ENCODE results near the gene GATAD2B.

- TF ChIP-seq, protein P1, sequence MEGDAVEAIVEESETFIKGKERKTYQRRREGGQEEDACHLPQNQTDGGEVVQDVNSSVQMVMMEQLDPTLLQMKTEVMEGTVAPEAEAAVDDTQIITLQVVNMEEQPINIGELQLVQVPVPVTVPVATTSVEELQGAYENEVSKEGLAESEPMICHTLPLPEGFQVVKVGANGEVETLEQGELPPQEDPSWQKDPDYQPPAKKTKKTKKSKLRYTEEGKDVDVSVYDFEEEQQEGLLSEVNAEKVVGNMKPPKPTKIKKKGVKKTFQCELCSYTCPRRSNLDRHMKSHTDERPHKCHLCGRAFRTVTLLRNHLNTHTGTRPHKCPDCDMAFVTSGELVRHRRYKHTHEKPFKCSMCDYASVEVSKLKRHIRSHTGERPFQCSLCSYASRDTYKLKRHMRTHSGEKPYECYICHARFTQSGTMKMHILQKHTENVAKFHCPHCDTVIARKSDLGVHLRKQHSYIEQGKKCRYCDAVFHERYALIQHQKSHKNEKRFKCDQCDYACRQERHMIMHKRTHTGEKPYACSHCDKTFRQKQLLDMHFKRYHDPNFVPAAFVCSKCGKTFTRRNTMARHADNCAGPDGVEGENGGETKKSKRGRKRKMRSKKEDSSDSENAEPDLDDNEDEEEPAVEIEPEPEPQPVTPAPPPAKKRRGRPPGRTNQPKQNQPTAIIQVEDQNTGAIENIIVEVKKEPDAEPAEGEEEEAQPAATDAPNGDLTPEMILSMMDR (IDR thresholded peaks at IDR 0.05; ENCODE audit: poor library complexity), result no peak
- no peak for TF ChIP-seq EZH2 (IDR thresholded peaks at IDR 0.05; ENCODE audit: borderline replicate concordance)
Measured at GRCh38 chr1:153798468-153798780, 124.3 kb downstream of the GATAD2B start.

Measured in hepatocyte (in vitro differentiated cells).